Activated CD8-positive, alpha-beta memory T cell treated with anti-CD3 and anti-CD28 coated beads for 36 hours (primary cell): ENCODE data around the gene RIOK1. TPM values are rescaled to one million over a fixed set of nuclear protein-coding genes. Genes with fewer than 3 reads are reported as not detected.

Source experiments
- CTCF ChIA-PET: fragments of 350-600 bp; sonication (Branson Sonifier 250); formaldehyde crosslinking; loops from one replicate; lab custom pipeline; 2021; ENCODE audit warnings: antibody characterized with exemption; lab: Charles Lee
- POLR2A ChIA-PET: fragments of 350-600 bp; sonication (Branson Sonifier 250); formaldehyde crosslinking; loops from one replicate; lab custom pipeline; 2021; ENCODE audit warnings: antibody characterized with exemption; lab: Charles Lee
- total RNA-seq, 2 experiments: library from RNA; stranded (reverse); gene quantifications; one replicate each; pipeline ENCODE4 v1.2.3, GENCODE V29; 2021

RIOK1 gene
- total RNA-seq, 2 experiments from 2014 or later, result 54.2 to 59.0 TPM

DNA sequence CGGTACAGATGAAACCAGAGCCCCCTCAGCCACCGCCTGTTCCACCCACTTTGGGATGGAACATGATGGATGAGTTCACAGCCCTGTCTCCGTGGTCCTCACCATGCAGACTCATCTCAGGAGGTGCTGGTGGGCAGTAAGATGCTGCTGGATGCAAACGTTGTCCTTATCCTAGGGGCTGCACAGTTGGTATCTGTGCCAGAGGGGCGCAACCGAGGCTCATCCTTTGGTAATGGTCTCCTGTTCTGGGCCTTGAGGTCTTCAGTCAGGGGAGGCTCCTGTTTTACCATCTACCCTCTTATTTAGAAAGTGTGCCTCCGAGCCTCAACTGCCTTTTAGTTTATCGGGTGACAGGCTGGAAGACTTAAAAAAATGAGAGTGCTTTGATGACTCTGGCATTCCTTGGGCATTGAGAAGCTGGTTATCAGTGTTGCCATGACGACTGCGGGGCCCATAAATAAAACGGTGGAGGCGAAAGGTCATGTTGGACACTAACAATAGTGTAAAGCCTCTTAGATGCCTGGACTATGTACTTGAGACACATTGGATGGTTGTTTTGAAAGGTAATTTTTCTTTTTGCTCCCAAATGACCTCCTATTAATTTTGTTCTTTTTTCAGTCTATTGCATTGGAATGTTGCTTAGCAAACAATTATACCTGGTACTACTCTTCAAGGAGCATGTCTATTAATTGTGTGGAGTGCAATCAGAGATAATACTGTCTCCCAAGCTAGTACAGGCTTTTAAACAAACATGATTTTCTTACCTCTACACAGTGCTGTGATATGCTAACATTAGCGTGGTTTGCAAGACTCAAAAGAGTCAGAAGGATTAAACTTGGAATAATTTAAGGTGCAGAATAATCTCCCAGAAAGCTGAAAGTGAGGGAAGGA is 77.6 kb downstream of the RIOK1 start:
- ChIA-PET POLR2A (no interaction called here), CTCF (no interaction called here)

Other genes with a start within 250 kb of the RIOK1 start
- gene SSR1, start 76.6 kb upstream of the RIOK1 start, total RNA-seq, result 100 to 1,000 TPM; 160 to 161 TPM
- under 1 TPM; 0.06 to 0.13 TPM for gene CAGE1, start 66 bp upstream of the RIOK1 start, total RNA-seq
- under 1 TPM; 0.02 to 0.04 TPM for gene DSP, start 151.9 kb downstream of the RIOK1 start, total RNA-seq
- 10 to 100 TPM; 13.3 to 15.2 TPM for gene SNRNP48, start 200.4 kb downstream of the RIOK1 start, total RNA-seq